GM10248 (cell line): ENCODE results near the gene CCDC137.

Source experiments
- CTCF ChIA-PET: fragments of 300-600 bp; sonication (Branson Sonifier 250); formaldehyde crosslinking; extraction: SDS; loops from one replicate; lab custom pipeline; 2021; ENCODE audit warnings: antibody characterized with exemption; lab: Yijun Ruan, JAX
- POLR2A ChIA-PET: fragments of 350-650 bp; sonication (Branson Sonifier 250); formaldehyde crosslinking; extraction: SDS; loops from one replicate; lab custom pipeline; 2020; ENCODE audit warnings: antibody characterized with exemption; lab: Yijun Ruan, JAX
- DNase-seq: peaks from one replicate; pipeline ENCODE4 v3.0.0; 2012; ENCODE audit errors: extremely low spot score
- TF ChIP-seq, protein P1 (sequence below): IDR thresholded peaks from 2 replicates; pipeline ENCODE4 v1.5.1; 2012; ENCODE audit warnings: mild to moderate bottlenecking, low read depth; ENCODE audit errors: extremely low read depth, missing control alignments, control extremely low read depth

The CCDC137 gene

DNA sequence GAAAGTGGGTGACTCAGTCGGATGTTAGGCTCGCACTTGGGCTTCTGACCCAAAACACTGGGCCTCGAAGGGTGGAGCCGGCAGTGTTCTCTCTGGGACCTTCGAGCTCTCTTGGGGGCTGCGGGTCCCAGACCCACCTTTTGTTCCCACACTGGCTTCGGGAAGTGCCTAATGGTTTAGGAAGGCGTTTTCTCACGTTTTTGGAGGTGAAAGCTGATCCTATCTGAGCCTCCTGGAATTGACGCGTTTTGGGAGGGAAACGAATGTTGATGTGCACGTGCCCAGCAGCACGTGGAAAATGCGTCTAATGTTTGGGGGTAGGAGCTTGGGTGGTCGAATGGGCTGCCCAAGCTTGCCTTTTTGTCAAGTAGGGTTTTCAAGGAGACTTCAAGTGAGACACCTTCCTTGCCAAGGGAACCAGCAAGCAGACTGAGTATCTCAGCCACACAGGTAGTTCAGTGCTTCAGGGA, 17.9 kb downstream of the CCDC137 start:
- ChIA-PET POLR2A (no interaction called here), CTCF (interaction anchor here (1.2 to 3.2 kb wide), 3 partner anchors 9 to 23 kb away, joined by 3 to 12 read pairs (median 4); partner anchors contain the start of gene MRPL12)
- TF ChIP-seq, protein P1, sequence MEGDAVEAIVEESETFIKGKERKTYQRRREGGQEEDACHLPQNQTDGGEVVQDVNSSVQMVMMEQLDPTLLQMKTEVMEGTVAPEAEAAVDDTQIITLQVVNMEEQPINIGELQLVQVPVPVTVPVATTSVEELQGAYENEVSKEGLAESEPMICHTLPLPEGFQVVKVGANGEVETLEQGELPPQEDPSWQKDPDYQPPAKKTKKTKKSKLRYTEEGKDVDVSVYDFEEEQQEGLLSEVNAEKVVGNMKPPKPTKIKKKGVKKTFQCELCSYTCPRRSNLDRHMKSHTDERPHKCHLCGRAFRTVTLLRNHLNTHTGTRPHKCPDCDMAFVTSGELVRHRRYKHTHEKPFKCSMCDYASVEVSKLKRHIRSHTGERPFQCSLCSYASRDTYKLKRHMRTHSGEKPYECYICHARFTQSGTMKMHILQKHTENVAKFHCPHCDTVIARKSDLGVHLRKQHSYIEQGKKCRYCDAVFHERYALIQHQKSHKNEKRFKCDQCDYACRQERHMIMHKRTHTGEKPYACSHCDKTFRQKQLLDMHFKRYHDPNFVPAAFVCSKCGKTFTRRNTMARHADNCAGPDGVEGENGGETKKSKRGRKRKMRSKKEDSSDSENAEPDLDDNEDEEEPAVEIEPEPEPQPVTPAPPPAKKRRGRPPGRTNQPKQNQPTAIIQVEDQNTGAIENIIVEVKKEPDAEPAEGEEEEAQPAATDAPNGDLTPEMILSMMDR = no peak
- no peak for DNase-seq

DNA sequence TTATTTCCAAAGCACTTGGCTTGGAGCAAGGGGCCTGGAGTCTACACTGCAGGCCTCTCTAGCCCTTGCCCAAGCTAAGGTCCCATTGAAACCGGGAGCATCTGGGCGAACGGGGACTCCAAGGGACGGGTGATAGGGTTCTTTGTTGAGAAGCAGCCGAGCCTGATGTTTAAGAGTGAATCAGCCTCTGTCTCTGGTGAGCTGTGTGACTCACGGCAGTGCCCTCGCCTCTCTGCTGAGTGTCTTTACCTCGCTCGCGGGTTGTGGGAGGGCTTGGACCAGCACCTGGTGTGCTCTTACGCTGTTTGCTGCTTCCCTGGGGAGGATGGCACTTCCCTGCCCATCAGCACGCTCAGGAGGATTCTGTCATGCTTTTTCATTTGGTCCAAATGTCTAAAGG, 18.6 kb downstream of the CCDC137 start:
- ChIA-PET CTCF (interaction anchor here (0.7 to 3.2 kb wide), 3 partner anchors 10 to 70 kb away, joined by 3 to 12 read pairs (median 4); partner anchors contain the start of gene MRPL12), POLR2A (interaction anchor here (0.6 kb wide), 1 partner anchor 31 kb away, joined by 5 read pairs; no protein-coding TSS in a partner anchor)
- TF ChIP-seq, protein P1 = no peak
- DNase-seq = no peak

DNA sequence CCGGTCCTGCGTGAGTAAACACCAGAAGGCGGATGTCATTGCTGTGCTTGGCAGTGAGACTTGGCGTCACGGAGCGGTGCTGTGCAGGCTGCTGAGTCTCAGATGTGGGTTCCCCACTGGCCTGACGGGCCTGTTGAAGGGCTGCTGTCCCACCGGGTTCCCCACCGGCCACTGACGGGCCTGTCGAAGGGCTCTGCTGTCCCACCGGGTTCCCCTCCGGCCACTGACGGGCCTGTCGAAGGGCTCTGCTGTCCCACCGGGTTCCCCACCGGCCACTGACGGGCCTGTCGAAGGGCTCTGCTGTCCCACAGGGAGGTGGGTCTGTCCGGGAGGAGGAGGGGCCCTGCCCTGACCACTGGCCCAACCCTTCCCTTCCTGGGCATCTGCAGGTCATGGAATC, 20.1 kb downstream of the CCDC137 start:
- DNase-seq = no peak
- ChIA-PET POLR2A (no interaction called here), CTCF (no interaction called here)
- TF ChIP-seq, protein P1 = no peak

DNA sequence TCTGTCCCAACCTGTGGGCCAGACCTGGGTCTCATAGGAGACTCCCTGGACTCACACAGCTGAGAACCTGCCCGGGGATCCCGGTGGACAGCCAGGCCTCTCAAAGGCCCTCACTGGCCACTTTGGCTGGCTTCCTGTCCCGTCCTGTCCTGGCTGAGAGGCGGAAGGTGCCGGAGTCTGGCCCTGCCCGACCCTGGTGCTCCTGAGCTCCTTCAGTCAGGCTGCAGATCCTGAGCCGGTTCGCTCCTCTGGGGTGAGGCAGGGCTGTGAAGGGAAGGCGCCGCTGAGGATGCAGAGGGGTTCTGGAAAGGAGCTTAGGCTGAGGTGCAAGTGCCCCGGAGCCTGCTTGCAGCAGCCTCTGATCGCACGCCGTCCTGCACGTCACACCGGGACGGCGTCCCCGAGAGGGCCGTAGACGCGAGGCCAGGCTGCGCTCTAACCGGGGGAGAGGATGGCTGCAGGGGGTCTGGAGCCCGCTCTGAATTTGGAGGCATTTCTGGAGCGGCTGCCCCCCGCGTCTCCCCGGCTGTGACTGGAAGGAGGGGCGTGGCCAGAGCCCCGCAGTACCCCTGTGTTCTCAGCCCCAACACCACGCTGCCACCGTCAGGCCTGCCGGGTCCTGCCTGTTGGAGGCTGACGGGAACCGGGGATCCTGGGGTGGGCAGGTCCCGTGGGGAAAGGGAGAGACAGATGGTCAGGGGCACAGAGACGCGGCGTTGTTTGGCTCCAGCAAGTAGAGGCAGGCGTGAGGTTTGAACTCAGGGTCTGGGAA, 21.4 kb downstream of the CCDC137 start:
- DNase-seq = no peak
- POLR2A ChIA-PET = no interaction called here
- TF ChIP-seq, protein P1 = no peak
- CTCF ChIA-PET = interaction anchor here (2.6 kb wide), 1 partner anchor 12 kb away, joined by 7 read pairs; no protein-coding TSS in a partner anchor

DNA sequence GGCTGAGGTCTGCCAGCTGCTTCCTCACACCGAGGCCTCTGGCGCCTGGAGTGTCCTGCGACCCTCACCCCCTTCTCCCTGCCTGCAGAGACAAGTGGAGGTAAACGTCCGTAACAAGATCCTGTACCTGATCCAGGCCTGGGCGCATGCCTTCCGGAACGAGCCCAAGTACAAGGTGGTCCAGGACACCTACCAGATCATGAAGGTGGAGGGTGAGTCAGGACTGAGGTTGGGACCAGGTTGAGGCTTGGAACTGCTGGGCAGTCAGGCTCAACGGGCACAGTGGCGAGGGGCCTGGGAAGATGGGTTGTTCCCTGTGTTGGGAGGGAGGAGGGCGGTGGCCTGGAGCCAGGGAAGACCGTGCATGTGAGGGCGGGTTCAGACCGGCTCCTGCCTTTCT, 22.1 kb downstream of the CCDC137 start:
- POLR2A ChIA-PET = no interaction called here
- no peak for DNase-seq
- TF ChIP-seq, protein P1 = no peak
- CTCF ChIA-PET = interaction anchor here (2.6 kb wide), 1 partner anchor 12 kb away, joined by 7 read pairs; no protein-coding TSS in a partner anchor

DNA sequence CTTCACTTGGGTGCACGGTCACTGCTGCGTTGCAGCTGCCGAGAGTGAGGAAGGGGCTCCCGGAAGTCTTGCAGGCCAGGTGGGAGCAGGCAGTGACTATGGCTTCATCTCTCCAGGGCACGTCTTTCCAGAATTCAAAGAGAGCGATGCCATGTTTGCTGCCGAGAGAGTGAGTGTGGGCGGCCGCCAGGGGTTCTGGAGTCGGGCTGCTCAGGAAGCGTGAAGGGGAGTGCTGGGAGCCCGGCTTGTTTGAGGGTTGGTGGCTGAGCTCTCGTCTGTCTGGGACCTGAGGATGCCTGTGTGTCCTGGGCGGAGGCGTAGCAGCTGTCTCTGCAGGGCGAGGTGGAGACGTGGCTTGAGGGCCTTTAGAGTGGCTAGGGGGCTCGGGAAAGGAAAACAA, 23.5 kb downstream of the CCDC137 start:
- CTCF ChIA-PET = interaction anchor here (1.4 kb wide), 1 partner anchor 11 kb away, joined by 3 read pairs; no protein-coding TSS in a partner anchor
- DNase-seq = no peak
- POLR2A ChIA-PET = no interaction called here
- TF ChIP-seq, protein P1 = no peak
